Inflammatory macrophage treated with lipopolysaccharide for 4 hours (primary cell): ENCODE data around the gene KIDINS220.

Source experiments
- DNase-seq: peaks from one replicate; pipeline ENCODE4 v3.0.0-alpha.2; 2020

KIDINS220 gene

DNA sequence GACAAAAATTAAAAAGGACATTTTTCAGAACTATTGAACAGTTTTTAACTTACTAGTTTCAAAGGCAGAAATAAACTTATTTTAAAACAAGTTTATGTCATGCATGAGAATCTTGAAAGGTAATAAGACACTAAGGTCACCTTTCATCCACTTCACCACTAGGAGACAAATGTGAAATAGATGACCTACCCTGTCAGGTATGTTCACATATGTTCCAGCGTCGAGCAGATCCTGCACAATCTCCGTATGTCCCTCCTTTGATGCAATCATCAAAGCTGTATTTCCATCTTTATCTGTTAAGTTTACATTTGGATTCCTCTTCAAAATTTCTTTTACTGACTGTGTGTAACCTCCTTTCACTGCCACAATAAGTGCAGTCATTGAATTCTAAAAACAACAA lies 34.7 kb downstream of the KIDINS220 start:
- DNase-seq, result no peak

DNA sequence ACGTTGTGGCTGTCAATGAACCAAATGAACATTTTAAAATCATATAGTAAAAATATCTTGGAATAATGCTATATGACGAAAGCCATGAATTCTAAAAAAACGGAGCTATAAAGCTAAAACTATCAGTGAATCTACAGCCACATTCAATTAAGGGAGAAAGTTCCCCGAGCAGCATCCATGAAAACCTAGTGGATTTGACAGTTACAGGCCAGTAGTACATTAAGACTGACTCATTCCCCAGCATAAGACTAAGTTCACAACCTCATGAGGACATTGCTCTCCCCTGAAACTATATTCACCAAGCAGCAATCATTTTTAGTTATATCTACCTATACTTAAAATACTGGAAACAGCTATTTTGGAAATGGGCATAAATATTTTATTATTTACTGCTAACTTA lies 36.6 kb downstream of the KIDINS220 start:
- no peak for DNase-seq

DNA sequence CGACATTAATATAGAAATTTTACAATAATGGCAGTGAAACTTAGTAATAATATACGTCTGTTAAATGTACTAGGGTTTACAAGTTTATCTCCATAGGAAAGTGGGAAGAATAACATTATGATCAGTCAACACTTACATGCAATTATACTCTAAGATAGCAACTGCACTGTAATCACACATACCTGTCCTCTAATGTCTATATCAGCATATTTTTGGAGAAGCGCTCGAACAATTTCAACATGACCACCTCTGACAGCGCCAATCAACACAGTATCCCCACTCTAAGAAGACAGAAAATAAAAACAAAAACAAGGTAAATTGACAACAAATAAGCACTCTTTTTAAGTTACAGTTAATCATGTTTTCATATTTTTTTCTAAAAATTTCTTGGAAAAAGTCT lies 37.2 kb downstream of the KIDINS220 start:
- no peak for DNase-seq

- DNase-seq, result no peak
These were observed 38.4 kb downstream of the KIDINS220 start for GRCh38 chr2:8799004-8799403.

DNA sequence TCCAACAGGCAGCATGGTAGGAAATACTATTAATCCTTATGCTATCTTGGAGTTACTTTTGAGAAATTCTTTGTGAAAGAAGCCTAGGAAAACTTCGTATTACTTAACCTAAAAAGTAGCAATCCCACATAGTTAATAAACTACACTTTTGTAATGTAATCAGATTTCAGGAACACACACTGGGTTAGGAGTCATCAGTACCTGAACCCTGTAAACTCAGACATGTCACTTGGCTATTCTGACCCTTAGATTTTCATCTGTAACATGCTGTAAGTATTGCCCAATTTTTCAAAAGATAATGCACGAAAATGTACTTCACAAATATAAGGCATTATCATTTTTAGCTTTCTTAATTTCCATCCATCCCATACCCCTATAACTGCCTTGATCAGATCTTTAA lies 39.0 kb downstream of the KIDINS220 start:
- no peak for DNase-seq

DNA sequence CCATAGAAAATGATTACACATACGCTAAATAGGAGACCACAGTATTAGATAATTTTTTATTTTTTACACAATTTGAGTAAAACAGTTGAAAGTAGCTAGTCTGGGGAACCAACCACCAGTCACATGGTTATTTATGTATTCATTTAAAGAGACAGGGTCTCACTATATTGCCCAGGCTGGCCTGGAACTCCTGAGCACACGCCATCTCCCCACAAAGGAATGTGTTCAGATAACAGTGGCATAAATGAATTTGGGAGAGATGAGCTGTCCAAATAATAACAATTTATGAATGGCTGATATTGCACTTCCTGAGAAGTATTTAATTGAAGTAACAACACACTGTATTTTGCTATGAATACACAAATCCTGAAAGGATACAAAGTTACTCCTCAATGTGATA lies 39.7 kb downstream of the KIDINS220 start:
- no peak for DNase-seq

DNA sequence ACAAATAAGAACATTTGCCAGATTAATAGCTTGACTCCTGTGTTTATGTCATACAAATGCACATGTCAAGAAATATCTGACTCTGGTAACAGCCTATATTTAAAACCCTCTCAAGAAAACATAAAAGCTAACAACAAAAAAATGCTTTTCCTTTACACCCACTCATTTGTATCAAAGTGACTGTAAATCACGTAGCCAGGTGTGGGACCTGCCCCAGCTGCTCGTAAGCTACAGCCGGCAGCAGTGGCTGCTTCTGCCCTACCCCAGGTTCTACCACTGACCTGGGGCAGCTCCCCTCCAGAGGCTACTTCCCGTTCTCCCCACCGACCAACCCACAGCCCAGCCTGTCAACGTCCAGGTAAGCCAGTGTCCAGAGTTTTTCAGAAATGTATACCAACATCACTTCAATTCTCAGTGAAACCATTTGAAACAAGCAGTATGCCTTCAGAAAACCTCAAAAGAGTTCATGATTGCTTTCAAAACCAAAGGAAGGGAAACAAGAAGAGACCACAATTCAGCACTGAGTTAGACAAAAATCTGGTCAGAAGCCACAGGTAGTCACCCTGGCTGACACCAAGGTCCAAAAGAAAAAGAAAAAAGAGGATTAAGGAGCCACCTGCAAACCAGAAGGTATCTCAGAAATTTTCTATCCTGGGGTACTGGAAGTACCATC lies 40.4 kb downstream of the KIDINS220 start:
- no peak for DNase-seq

GRCh38 chr2:8796315-8796848 lies 41.0 kb downstream of the KIDINS220 start:
- DNase-seq, result no peak

DNA sequence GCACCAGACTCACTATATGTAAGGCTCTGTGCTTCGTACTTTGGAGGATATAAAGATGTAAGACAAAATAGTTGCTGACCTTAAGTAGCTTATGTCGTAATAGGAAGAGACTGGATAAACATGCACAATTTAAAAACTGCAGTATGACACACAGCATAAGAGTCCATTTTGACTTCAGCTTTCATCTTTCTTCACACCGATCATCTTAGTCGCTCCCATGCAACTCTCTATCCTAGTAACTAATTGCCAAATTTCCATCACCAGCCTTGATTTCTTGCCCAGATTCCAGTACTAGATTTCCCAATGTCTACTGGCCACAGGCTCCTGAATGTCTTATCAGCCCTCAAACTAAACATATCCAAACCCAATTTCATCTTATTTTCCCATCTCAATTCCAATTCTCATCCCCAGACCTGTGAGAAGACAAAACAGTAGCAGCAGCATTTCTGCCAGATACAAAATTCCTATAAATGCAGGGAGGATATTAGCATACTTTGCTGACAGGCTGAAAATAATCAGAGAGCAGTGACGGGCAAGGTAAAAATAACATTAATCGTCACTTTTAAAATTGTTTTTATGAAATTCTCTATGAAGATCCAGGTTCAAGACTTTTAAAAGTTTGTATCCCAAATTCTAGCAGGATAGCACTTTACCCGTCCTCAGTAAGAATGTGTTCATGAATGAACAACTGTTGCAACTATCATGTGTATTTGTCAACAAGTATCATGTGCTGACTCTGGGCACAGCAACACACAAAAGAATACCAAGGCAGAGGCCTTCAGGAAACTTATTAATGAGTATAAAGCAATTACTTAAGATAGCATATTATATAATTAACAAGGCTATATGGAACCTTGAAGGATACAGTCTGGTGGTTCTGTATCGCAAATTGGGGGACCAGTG lies 42.2 kb downstream of the KIDINS220 start:
- DNase-seq, result no peak

- DNase-seq, result no peak
These were observed 46.7 kb downstream of the KIDINS220 start for GRCh38 chr2:8790739-8791162.

GRCh38 chr2:8786463-8786862 lies 51.0 kb downstream of the KIDINS220 start:
- DNase-seq, result no peak

DNA sequence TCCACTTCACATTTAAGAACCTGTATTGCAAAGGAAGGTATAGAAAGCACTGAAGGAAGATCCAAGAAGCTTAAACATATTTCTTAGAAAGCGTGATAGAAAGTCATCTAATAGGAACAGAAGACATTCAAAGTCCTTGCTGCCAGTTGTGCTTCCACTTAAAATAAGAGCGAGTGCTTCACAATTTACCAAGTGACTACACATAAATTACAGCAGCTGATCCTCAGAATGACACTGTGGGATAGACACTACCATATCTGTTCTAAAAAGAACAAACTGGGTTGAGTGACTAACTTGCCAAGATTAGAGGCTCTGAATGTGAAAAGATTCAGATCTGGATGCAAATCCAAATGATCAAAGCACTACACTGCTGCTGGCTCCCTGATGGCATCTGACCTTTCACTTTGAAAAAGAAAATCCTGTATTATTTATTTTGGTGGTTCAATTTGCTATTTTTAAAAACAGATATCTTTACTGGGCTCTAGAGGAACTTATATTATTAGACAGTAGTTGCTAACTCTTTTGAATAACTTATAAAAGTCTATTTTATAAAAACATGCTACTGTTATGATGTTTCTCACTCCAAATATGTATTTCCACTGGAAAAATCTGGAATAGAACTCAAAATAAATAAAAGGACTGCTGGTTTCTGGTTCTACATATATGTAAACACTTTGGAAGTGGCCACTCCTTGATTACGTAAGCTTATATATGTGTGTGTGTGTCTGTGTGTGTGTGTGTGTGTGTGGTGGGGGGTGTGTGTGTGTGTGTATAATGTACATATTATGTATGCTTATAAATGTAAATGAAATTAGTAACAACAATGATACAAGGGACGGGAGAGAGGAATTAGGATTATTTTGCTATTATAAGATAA lies 57.4 kb downstream of the KIDINS220 start:
- no peak for DNase-seq

- DNase-seq, result no peak
These were observed 63.0 kb downstream of the KIDINS220 start for GRCh38 chr2:8774371-8774770.

GRCh38 chr2:8767324-8767723 lies 70.1 kb downstream of the KIDINS220 start:
- no peak for DNase-seq

DNA sequence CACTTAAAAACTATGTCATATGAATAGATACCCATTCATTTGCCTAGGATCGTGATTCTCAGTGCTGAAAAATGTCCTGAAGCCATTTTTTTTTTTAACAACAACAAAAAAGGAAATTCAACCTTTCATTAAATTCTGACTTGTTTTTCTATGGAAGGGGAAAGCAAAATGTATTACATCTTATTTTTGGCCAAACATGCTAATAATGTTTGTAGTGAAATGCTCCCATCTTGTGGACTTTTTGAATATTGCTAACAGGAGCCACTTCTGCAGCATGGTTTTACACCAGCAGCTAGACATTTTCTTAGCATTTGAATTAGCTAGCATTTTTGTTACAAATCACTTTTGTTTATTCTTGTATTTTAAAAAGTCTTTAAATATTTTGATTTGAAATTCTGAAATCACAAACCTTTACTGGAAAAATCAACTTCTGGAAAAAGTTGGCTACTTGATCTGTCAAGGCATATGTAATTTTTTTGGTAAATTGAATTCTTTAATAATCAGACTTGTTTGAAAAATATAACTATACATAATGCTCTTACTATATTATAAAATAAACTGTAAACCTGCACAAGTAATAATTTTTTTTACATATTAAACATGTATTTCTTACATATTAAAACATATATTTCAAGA lies 75.8 kb downstream of the KIDINS220 start:
- DNase-seq, result peak; percentile 23

DNA sequence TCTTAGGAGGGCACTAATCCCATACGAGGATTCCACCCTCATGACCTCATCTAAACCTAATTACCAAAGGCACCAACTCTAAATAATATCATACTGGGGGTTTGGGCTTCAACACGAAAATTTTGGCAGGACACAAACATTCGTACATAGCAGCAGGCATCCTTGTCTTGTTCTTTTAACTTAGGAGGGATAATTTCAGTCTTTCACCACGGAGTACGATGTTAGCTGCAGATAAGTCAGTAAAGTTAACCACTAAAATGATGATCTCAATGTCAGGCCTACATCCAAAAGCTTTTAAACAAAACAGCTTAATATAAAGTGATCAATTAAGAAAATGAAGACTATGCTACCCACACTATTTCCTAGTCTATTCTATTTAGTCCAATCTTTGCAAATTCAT lies 80.7 kb downstream of the KIDINS220 start:
- DNase-seq, result no peak

DNA sequence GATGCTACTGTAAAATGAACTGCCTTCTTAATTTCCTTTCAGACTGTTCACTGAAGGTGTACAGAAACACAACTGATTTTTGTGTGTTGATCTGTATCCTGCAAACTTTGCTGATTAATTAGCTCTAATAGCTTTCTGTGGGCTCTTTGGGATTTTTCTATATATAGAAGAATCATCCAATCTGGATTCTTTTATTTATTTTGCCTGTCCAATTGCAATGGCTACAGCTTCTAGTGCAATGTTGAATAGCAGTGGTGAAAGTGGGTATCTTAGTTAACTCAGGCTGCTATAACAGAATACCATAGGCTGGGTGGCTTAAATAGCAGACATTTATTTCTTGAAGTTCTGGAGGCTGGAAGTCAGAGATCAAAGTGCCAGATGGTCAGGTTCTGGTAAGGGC lies 81.2 kb downstream of the KIDINS220 start:
- DNase-seq, result no peak

GRCh38 chr2:8754106-8754776 lies 83.2 kb downstream of the KIDINS220 start:
- no peak for DNase-seq

- no peak for DNase-seq
These were observed 83.8 kb downstream of the KIDINS220 start for GRCh38 chr2:8753609-8754008.

GRCh38 chr2:8752385-8752784 lies 85.0 kb downstream of the KIDINS220 start:
- no peak for DNase-seq

DNA sequence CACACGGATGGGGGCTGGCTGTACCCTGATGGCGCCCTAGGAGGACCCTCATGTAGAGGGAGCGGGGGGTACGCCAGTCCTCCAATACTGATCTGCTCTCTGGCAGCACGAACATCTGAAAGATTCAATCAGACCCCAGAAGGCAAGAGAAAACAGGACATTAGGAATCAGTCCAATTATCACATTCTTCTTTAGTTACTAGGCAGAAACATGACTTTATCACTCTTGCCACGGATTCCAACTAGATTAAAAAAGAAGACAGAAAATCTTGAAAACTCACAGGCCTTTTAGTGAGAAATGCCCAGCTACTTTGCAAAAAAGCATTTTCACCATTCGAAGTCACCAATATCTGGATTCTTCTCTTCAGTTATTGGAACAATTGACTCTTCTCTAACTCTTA lies 87.2 kb downstream of the KIDINS220 start:
- DNase-seq, result no peak

DNA sequence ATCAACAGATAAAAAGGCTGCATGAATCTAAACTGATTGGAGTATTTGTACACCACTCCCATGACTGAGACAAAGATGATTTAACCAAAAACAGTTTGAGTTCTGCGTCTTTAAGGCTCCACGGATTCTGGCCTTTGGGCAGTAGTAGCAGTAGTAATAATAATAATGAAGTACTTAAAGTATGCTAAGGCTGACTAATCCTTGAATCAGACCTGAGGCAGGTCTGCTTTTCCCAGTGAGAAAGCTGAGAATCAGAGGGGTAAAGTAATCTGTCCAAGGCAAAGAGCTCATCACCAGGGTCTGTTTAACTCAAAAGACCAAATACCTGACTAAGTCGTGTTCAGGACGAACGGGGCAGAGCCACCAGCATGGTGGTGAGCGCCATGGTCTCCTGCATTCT lies 94.2 kb downstream of the KIDINS220 start:
- DNase-seq, result no peak
